Activated CD4-positive, CD25-positive, alpha-beta regulatory T cell (primary cell): ENCODE results near the gene RUNX2.
"Not testable (repeated sequence)": the region's sequence is repeated elsewhere in the genome, so short reads cannot be mapped to it uniquely, and the experiment has no call there.

Experiments used
- DNase-seq, 4 experiments: peaks; one replicate each; lab custom pipeline; 2025; lab: John Stamatoyannopoulos, UW

RUNX2 gene

DNA sequence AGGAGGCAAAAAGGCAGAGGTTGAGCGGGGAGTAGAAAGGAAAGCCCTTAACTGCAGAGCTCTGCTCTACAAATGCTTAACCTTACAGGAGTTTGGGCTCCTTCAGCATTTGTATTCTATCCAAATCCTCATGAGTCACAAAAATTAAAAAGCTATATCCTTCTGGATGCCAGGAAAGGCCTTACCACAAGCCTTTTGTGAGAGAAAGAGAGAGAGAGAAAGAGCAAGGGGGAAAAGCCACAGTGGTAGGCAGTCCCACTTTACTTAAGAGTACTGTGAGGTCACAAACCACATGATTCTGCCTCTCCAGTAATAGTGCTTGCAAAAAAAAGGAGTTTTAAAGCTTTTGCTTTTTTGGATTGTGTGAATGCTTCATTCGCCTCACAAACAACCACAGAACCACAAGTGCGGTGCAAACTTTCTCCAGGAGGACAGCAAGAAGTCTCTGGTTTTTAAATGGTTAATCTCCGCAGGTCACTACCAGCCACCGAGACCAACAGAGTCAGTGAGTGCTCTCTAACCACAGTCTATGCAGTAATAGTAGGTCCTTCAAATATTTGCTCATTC lies at the start of gene RUNX2:
TSS of gene RUNX2 (plus strand) at position 375 of the 567 bp plus-strand sequence. CDS start 397 bp downstream, outside the sequence.
- DNase-seq: no peak

DNA sequence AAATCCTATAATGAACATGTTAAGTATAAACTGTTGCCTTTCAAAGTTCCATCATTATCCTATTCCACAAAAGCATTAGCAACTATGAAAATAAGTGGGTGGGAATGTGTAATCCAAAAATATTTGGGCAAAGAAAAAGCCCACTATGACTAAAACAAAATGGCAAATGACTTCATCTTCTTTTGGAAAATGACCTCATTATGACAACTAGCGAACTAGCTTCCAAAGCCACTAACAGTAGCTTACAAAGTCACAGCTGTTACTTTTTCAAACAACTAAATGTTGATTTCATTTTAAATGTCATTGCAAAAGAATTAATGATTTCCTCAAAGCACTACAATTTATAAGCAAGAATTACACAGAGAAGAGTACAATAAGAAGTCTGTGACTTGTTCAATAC lies 49.8 kb upstream of the RUNX2 start:
- DNase-seq: no peak

DNA sequence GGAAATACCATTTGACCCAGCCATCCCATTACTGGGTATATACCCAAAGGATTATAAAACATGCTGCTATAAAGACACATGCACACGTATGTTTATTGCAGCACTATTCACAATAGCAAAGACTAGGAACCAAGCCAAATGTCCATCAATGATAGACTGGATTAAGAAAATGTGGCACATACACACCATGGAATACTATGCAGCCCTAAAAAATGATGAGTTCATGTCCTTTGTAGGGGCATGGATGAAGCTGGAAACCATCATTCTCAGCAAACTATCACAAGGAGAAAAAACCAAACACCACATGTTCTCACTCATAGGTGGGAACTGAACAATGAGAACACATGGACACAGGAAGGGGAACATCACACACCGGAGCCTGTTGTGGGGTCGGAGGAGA lies 41.4 kb upstream of the RUNX2 start:
- DNase-seq: not testable (repeated sequence)

DNA sequence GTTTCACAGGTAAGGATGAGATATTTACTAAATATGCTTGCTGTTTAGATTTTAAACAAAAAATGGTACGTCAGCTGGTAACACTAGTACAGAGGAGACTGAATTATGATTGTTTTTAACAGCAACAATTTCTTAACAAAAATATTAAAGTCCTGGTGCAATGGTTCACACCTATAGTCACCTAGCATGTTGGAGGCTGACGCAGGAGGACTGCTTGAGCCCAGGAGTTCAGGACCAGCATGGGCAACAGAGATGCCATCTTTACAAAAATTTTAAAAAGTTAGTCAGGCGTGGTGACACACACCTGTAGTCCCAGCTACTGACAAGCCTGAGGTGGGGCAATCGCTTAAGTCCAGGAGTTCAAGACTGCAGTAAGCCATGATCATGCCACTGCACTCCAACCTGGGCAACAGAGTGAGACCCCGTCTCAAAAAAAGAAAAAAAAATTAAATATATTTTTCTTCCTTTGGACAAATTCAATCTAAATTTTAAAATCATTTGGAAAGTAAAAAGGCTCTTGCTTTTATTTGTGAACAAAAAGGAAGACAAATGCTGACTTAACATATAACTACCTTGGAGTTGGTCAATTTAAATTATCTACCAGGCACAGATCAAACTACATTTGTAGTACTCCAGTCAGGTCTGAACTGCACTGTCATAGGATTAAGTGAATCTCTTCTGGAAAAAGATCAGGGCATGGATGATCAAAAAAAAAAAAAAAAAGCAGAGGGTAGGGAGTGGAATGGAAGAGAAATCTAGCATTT lies 38.2 kb upstream of the RUNX2 start:
- no peak for DNase-seq

DNA sequence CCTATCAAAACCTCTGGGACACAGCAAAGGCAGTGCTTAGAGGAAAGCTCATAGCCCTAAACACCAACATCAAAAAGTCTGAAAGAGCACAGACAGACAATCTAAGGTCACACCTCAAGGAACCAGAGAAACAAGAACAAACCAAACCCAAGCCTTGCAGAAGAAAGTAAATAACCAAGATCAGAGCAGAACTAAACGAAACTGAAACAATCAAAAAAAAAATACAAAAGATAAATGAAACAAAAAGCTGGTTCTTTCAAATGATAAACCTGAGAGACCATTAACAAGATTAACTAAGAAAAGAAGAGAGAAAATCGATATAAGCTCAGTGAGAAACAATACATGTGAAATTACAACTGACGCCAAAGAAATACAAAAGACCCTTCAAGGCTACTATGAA lies 34.8 kb upstream of the RUNX2 start:
- no peak for DNase-seq

DNA sequence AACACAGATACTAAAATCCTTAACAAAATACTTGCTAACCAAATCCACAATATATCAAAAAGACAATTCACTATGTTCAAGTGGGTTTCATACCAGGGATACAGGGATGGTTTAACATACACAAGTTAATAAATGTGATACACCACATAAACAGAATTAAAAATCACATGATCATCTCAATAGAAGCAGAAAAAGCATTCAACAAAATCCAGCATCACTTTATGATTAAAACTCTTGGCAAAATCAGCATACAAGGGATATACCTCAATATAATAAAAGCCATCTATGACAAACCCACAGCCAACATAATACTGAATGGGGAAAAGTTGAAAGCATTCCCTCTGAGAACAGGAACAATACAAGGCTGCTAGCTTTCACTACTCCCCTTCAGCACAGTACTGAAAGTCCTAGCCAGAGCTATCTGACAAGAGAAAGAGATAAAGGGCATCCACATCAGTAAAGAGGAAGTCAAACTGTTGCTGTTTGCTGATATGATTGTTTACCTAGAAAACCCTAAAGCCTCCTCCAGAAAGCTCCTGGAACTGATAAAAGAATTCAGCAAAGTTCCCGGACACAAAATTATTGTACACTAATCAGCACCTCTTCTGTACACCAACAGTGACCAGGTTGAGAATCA lies 33.9 kb upstream of the RUNX2 start:
- DNase-seq: not testable (repeated sequence)

DNA sequence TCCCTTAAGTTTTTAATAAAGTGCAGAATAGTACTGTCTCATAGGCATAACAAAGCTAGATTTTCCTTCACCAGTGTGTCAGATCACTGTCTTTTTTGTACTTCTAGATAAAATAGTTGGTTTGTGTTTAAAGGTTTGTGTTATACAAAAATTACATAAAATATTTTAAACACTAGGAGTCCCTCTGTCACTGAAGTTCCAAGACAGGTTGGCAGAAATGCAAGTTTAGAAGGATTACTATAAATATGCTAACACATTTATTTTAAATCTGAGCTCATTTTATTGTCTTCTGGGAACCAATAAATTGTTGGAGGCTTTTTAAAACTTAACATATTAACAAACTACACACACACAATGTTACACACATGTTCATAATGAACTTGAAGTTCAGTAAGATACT lies 30.8 kb upstream of the RUNX2 start:
- no peak for DNase-seq

DNA sequence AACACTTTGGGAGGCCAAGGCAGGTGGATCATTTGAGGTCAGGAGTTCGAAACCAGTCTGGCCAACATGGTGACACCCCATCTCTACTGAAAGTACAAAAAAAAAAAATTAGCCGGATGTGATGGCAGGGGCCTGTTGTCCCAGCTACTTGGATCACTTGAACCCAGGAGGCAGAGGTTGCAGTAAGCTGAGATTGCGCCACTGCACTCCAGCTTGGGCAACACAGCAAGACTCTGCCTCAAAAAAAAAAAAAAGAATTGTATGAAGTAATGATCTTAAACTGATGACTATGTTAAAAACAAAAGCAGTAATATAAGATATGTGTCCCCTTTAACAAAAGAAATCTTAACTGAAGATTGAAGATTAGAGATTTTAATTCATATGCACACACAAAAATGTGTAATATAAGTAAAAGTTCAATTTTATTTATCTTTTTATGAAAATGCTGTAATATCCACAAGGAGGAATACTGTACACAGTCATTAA lies 29.0 kb upstream of the RUNX2 start:
- DNase-seq: no peak

DNA sequence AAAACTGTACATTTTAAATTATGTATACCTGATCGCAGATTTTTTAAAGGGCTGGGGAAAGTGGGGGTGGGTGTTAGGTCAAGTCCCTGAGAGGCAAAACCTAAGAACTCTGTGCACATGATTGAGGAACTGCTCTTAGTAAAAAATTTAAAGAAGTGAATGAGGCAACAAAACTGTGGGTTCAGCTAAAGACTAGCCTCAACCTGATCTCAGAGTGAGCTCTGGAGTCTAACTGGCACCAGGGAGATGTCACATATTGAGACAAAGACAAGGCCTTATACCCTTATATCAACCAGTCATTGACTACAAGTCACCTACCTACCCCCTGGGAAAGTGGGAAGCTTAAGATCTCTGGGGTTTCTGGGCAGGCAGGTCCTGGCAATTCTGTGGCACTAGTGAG lies 27.4 kb upstream of the RUNX2 start:
- no peak for DNase-seq

DNA sequence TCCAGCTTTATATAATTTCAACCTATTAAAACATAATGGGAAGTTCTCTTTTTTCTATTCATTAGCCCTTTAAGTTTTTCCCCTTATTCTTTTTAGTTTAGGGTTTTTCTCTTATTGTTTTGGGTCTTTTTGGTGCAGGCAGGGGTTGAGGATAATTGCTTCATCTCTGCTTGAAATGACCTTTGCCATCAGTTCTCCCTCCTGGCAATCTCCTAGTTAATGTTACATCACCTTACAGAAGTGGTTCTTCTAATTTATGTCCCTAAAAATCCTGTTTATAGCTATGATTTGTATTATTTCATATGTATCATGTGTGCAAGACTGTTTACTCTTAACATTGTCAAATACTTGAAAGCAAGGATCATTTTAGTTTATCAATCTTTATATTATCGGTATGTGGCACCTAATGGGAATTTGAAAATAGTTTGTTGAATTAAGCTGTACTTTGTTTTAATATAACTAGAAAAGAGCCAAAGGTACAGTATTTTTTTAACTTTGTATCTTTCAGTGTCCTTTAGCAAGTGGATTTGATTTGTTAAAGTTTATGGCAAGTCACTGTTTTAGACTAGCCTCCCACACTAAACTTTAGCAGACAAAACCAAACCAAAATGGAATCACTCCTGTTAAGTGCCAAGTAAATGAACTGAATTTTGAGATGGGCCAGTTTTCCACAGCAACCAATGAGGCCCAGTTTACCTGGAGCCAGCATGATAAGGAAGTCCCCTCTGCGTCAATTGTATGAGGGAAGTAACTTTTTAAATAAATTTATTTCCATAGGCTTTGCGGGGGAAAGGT lies 26.6 kb upstream of the RUNX2 start:
- DNase-seq: no peak

DNA sequence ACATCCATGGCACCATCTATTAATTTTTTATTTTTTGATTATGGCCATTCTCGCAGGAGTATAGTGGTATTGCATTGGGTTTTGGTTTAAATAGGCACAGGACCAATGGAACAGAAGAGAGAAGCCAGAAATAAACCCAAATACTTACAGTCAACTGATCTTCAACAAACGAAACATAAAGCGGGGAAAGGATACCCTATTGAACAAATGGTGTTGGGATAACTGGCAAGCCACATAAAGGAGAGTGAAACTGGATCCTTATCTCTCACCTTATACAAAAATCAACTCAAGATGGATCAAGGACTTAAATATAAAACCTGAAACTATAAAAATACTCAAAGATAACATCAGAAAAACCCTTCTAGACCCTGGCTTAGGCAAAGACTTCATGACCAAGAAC lies 25.3 kb upstream of the RUNX2 start:
- no peak for DNase-seq

DNA sequence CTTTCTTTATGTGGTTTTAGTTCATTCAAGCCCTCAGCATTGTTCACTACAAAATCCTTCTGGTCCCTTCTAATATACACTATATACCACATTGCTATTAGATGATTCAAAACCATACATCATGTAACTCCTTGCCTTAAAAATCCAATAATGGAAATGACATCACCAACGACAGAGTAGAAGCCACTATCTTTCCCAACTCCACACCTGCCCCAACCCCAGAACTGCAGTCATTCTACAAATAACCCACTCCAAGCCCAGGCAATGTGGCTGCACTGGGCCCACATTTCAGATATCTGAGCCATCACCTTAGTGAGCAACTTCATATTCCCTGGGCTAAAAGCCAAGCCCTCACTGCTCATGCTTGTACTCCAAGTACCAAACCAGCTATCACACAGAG lies 22.6 kb upstream of the RUNX2 start:
- no peak for DNase-seq

DNA sequence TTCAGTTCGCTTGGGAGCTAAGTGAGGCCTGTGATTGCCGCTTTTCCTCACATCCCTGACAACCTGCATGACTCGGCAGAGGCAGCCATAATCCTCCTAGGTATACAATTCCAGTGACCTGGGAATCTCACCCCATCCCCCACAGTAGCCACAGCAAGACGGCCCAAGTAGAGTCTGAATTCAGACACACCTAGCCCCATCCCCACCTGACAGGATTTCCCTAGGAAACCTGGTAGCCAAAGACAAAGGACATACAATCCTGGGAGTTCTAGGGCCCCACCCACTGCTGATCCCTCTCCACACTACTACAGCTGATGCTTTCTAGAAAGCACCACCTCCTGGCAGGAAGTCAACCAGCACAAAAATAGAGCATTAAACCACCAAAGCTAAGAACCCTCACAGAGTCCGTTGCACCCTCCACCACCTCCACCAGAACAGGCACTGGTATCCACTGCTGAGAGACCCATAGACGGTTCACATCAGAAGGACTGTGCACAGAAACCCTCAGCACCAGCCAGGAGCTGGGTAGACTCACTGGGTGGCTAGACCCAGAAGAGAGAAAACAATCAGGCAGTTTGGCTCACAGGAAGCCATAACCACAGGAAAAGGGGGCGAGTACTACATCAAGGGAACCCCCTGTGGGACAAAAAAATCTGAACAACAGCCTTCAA lies 17.9 kb upstream of the RUNX2 start:
- no peak for DNase-seq

DNA sequence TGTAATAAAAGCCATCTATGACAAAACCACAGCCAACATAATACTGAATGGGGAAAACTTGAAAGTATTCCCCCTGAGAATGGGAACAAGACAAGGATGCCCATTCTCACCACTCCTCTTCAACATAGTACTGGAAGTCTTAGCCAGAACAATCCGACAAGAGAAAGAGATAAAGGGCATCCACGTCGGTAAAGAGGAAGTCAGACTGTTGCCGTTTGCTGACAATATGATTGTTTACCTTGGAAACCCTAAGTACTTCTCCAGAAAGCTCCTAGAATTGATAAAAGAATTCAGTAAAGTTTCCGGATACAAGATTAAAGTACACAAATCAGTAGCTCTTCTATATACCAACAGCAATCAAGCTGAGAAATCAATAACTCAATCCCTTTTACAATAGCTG lies 14.0 kb upstream of the RUNX2 start:
- no peak for DNase-seq

DNA sequence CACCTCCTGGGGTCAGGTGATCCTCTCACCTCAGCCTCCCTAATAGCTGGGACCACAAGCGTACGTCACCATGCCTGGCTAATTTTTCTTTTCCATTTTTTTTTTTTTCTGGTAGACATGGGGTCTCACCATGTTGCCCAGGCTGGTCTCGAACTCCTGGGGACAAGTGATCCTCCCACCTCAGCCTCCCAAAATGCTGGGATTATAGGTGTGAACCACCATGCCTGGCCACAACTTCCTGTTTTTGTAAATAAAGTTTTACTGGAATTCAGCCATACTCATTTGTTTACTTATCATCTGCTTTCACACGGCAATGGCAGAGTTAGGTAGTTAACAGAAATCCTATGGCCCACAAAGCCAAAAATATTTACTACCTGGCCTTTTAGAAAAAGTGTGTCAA lies 7.8 kb upstream of the RUNX2 start:
- DNase-seq: no peak

DNA sequence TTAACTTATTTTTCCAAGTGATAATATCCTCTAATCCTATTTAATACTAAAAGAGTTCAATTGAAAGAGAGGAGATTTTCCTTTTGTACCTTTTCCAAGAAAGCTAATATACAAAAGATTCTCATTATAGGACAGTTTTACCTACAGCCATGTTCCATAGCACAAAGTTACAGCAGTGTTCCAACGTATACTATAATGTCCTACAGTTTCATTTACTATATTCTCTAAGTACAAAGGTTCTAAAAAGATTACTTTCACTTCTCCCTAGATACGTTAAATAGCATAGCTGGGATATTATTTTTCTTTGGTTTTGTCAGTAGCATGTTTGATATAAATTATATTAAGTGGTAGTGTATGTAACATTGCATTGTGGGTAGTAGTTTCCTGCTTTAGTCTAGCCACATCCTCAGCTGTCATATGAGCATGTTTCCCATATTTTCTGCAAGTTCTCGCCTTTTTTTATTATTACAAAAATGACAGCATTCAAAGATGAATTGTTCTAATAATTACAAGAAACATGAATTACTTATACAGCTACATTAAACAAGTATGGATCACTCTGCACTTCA lies 4.4 kb upstream of the RUNX2 start:
- no peak for DNase-seq

DNA sequence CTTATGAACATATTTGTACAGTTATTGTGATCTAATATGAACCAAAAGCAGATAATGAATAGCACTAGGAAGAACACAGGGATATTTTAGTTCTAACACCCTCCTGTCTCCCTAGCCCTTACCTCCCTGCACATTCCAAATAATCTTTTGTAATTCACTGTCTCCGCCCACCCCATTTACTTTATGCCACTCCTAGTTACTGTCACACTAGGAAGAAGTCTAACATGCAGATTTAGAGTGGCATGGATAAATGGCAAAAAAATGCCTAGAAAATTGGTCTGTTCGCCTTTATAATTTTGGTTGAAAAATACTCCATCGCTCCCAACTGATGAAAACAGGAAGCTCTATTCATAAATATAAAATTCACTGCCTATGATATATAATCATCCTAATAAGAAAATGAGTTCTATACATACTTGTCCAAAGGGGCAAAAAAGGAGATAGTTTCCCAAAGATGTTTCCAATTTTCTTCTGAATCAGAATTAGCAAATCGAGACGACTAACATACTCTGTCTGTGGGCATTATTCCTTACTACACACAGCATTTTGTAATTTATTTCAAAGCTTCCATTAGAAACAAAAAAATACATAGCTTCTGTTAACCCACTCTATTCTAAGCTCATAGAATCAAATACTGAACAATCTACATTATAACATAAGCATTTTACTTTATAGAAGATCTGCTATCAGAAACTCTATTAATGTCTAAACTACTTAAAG lies 1.3 kb upstream of the RUNX2 start:
- DNase-seq: no peak

DNA sequence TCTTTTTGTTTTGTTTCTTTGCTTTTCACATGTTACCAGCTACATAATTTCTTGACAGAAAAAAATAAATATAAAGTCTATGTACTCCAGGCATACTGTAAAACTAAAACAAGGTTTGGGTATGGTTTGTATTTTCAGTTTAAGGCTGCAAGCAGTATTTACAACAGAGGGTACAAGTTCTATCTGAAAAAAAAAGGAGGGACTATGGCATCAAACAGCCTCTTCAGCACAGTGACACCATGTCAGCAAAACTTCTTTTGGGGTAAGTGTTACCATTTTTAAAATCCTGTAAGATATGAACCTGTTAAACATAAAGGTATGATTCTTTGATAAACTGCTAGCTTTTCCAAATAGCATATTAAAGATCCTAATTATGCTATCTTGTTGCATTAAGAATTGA lies 393 bp downstream of the RUNX2 start:
- no peak for DNase-seq

DNA sequence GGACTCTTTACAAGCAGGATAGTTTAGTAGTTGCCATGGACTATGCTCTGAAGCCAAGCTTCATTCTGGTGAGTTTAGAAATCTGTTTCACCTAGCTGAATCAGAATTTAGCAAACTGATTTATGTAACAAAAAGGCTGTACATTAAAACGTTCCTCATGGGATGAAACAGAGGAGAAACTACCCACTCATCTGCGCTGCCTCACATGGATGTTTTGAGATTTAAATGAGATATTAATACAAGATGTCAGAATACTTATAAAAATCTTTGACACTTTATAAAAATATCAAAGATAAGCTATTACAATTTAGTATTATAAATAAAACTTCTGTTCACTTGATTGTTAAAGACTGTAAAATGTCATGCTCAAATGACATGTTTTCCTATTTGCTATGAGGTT lies 16.8 kb downstream of the RUNX2 start:
- no peak for DNase-seq

DNA sequence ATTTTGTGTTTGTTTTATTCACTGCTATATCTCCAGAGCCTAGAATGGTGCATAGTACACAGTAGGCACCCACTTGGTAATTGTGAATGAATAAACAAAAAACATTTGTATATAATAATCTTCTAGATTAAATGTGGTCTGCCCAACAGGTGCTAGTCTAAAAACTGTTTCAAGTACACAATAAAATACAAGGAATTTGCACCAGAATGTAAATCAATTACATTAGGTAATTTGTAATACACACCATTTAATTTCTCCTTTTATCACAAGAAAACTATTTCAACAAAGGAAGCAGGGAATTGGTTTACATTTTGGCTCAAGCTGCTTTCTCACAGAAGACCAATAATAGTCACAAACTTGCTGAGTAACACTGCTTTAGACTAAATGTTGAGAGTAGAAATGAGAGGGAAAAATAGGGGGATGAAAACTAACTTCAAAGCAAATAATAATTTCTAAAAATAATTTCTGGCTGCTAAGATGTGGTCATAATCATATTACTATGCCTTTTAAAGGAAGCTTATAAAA lies 22.1 kb downstream of the RUNX2 start:
- DNase-seq: no peak

DNA sequence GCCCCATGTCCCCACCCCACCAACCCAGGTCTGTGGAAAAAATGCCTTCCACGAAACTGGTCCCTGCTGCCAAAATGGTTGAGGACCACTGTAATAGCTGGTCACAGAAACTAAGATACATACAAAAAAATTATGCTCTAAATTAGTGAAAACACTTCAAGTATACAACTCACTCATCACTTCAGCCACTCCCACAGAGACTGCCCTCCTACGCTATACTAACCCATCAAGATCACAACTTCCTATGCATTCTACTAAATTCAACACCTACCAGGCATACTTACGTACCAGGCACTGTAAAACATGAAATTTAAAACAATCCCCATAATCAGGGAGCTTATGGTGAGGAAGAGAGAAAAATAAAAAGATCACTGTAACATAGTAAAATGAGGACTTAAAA lies 22.9 kb downstream of the RUNX2 start:
- no peak for DNase-seq
